ENCODE measurements around the gene FAM107B.

- TF ChIP-seq CTCF (IDR thresholded peaks at IDR 0.05; ENCODE audit: low read depth, low read length, missing input control) (no peak), EGR1 (IDR thresholded peaks at IDR 0.05; ENCODE audit: low read depth in 2 of 2) (no peak), MAX (IDR thresholded peaks at IDR 0.05) (no peak), SP1 (IDR thresholded peaks at IDR 0.05) (no peak), ATF3 (IDR thresholded peaks at IDR 0.05) (no peak), RAD21 (IDR thresholded peaks at IDR 0.05) (no peak), REST (IDR thresholded peaks at IDR 0.05) (no peak)
Observed at GRCh38 chr10:14552015-14552414, 222.7 kb downstream of the FAM107B start.
